HEK293T (cell line): Measurements from ENCODE around the gene MYH10.

Experiments used
- BHLHE40 ChIP-seq: fragments of 450-650 bp; IDR thresholded peaks from 2 replicates; pipeline ENCODE4 v1.6.1; 2016; ENCODE audit warnings: mild to moderate bottlenecking, moderate library complexity, borderline replicate concordance
- FOXA1 ChIP-seq: fragments of 450-650 bp; IDR thresholded peaks from 2 replicates; pipeline ENCODE4 v1.6.1; 2016; ENCODE audit warnings: mild to moderate bottlenecking
- FOXM1 ChIP-seq: fragments of 450-650 bp; IDR thresholded peaks from 2 replicates; pipeline ENCODE4 v1.6.1; 2017; ENCODE audit warnings: mild to moderate bottlenecking, borderline replicate concordance
- HDGF ChIP-seq: fragments of 450-650 bp; IDR thresholded peaks from 2 replicates; pipeline ENCODE4 v1.6.1; 2017; ENCODE audit warnings: antibody characterized with exemption, borderline replicate concordance
- L3MBTL2 ChIP-seq: fragments of 450-650 bp; conservative IDR thresholded peaks from 2 replicates; pipeline ENCODE4 v1.6.1; 2016; ENCODE audit warnings: mild to moderate bottlenecking
- NFRKB ChIP-seq: fragments of 450-650 bp; IDR thresholded peaks from 2 replicates; pipeline ENCODE4 v1.6.1; 2016; ENCODE audit warnings: mild to moderate bottlenecking, moderate library complexity
- SP1 ChIP-seq: fragments of 450-650 bp; IDR thresholded peaks from 2 replicates; pipeline ENCODE4 v1.6.1; 2017
- SUZ12 ChIP-seq: fragments of 450-650 bp; IDR thresholded peaks from 2 replicates; pipeline ENCODE4 v1.6.1; 2016; ENCODE audit warnings: mild to moderate bottlenecking
- TARDBP ChIP-seq: fragments of 450-650 bp; IDR thresholded peaks from 2 replicates; pipeline ENCODE4 v1.6.1; 2016
- ZNF384 ChIP-seq: fragments of 450-650 bp; IDR thresholded peaks from 2 replicates; pipeline ENCODE4 v1.6.1; 2016

DNA sequence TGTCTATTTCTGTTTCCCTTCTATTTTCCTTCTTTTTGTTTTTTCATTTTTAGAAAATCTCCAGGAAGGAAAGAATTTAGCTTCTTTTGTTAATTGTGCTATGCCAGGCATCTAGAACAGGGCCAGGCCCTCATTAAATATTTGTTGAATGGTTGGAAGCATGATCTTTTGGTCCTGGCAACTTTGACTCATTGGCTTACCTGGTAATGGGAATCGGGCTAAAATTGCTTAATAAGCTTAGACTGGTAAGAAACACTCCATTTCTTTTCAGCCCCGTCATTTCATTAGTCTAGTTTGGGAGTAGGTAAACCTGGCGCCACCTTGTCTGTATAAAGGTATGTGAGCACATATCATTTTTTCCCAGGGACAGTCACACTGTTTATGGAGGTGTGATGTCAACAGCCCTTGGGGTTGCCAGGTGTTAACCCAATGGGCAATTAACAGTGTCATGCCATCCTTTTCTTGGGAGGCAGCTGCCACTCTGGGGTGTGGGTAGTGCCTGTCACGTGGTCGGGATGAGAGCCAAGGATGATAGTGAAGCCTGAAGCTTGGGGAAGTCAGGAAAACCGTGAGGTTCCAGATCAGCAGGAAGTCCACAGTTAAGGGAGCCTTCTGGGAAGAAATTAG is 204.3 kb downstream of the MYH10 start:
- TF ChIP-seq BHLHE40 (no peak), FOXA1 (no peak), SUZ12 (no peak), L3MBTL2 (no peak), TARDBP (no peak), SP1 (no peak), ZNF384 (no peak), FOXM1 (no peak), HDGF (no peak), NFRKB (no peak)
